ENCODE results near the gene NUDT1. TPM values are rescaled to one million over a fixed set of nuclear protein-coding genes. Genes with fewer than 3 reads are reported as not detected.

Gene NUDT1
- total RNA-seq, 1 experiment from 2014 or later: 92.6 TPM

GRCh38 chr7:2248984-2249694 lies 7.1 kb downstream of the NUDT1 start:
- H3K4me3 ChIP-seq (ENCODE audit: low read depth in 2 of 2, low read length in 2 of 2): no peak overlapping the region
- ChIA-PET CTCF (interaction anchor here (0.5 to 1.7 kb wide), 3 partner anchors 99 to 663 kb away, joined by 4 to 7 read pairs (median 6); no protein-coding TSS in a partner anchor), POLR2A (interaction anchor here (0.5 to 0.7 kb wide), 4 partner anchors 17 to 459 kb away, joined by 3 to 9 read pairs (median 3); no protein-coding TSS in a partner anchor)
- no peaks in the 10 kb centered on the region for H3K9me3 ChIP-seq (ENCODE audit: control insufficient read depth, insufficient read depth, low read depth, low read length)
- no peaks in the 10 kb centered on the region for H3K36me3 ChIP-seq (ENCODE audit: control insufficient read depth, insufficient read depth, low read length)
- TF ChIP-seq TCF7L2 (IDR thresholded peaks at IDR 0.05; ENCODE audit: low read depth, low read length) (no peak), SIN3A (IDR thresholded peaks at IDR 0.05; ENCODE audit: borderline replicate concordance, insufficient read depth, low read depth, low read length) (no peak), REST (IDR thresholded peaks at IDR 0.05; ENCODE audit: insufficient read depth in 1 of 2, low read depth in 2 of 2, low read length in 1 of 2) (no peak), CTCF (IDR thresholded peaks at IDR 0.05) (no peak), POLR2AphosphoS5 (IDR thresholded peaks at IDR 0.05; ENCODE audit: low read depth, low read length) (no peak)
- BruUV-seq (replicated peaks): no TSS peak
- intact Hi-C loops (cut with micrococcal nuclease; ENCODE audit: unreplicated experiment): loop anchor here (5.0 kb wide), 1 partner anchor 98 kb away; no protein-coding TSS in a partner anchor
- DNase-seq (ENCODE audit: low read depth, low spot score) (no peak), ATAC-seq (peak; percentile 63)
- peaks cover 5% of the 10 kb centered on the region for H3K4me1 ChIP-seq (ENCODE audit: control insufficient read depth, insufficient read depth, low read length)
- H3K27me3 ChIP-seq (ENCODE audit: control insufficient read depth, insufficient read depth, low read length): no peaks in the 10 kb centered on the region
- H3K27ac ChIP-seq (ENCODE audit: low read length): peak overlapping the region; percentile 55; the same call in 1 of the 2 replicates
- in situ Hi-C loops (cut with HindIII; ENCODE audit: low pct_unique_long_range_greater_than_20kb, low sequenced_read_pairs): no loop called here

- in situ Hi-C loops (cut with HindIII; ENCODE audit: low pct_unique_long_range_greater_than_20kb, low sequenced_read_pairs) (no loop called here), intact Hi-C loops (cut with micrococcal nuclease; ENCODE audit: unreplicated experiment) (loop anchor here (5.0 kb wide), 1 partner anchor 97 kb away; no protein-coding TSS in a partner anchor)
- ATAC-seq (peak; percentile 1; the same call in 1 of the 2 replicates), DNase-seq (ENCODE audit: low read depth, low spot score) (no peak)
- ChIA-PET CTCF (interaction anchor here (1.7 kb wide), 1 partner anchor 98 kb away, joined by 7 read pairs; no protein-coding TSS in a partner anchor), POLR2A (interaction anchor here (0.6 to 1.0 kb wide), 2 partner anchors 17 to 1749 kb away, joined by 3 read pairs; no protein-coding TSS in a partner anchor)
- H3K27me3 ChIP-seq (ENCODE audit: control insufficient read depth, insufficient read depth, low read length): no peaks in the 10 kb centered on the region
- H3K36me3 ChIP-seq (ENCODE audit: control insufficient read depth, insufficient read depth, low read length): no peaks in the 10 kb centered on the region
- no TSS peak for BruUV-seq (replicated peaks)
- H3K27ac ChIP-seq (ENCODE audit: low read length): no peak overlapping the region
- H3K4me1 ChIP-seq (ENCODE audit: control insufficient read depth, insufficient read depth, low read length): peaks cover 5% of the 10 kb centered on the region
- no peak for TF ChIP-seq REST (IDR thresholded peaks at IDR 0.05; ENCODE audit: insufficient read depth in 1 of 2, low read depth in 2 of 2, low read length in 1 of 2)
- no peak for TF ChIP-seq SIN3A (IDR thresholded peaks at IDR 0.05; ENCODE audit: borderline replicate concordance, insufficient read depth, low read depth, low read length)
- no peak for TF ChIP-seq TCF7L2 (IDR thresholded peaks at IDR 0.05; ENCODE audit: low read depth, low read length)
- TF ChIP-seq CTCF (IDR thresholded peaks at IDR 0.05): no peak
- TF ChIP-seq POLR2AphosphoS5 (IDR thresholded peaks at IDR 0.05; ENCODE audit: low read depth, low read length): no peak
- no peak overlapping the region for H3K4me3 ChIP-seq (ENCODE audit: low read depth in 2 of 2, low read length in 2 of 2)
- H3K9me3 ChIP-seq (ENCODE audit: control insufficient read depth, insufficient read depth, low read depth, low read length): no peaks in the 10 kb centered on the region
These were observed 7.8 kb downstream of the NUDT1 start for GRCh38 chr7:2249744-2250323.
